ENCODE results near the gene ATP6V0A1.
"Not testable (repeated sequence)": the region's sequence is repeated elsewhere in the genome, so short reads cannot be mapped to it uniquely, and the experiment has no call there.

The ATP6V0A1 gene

DNA sequence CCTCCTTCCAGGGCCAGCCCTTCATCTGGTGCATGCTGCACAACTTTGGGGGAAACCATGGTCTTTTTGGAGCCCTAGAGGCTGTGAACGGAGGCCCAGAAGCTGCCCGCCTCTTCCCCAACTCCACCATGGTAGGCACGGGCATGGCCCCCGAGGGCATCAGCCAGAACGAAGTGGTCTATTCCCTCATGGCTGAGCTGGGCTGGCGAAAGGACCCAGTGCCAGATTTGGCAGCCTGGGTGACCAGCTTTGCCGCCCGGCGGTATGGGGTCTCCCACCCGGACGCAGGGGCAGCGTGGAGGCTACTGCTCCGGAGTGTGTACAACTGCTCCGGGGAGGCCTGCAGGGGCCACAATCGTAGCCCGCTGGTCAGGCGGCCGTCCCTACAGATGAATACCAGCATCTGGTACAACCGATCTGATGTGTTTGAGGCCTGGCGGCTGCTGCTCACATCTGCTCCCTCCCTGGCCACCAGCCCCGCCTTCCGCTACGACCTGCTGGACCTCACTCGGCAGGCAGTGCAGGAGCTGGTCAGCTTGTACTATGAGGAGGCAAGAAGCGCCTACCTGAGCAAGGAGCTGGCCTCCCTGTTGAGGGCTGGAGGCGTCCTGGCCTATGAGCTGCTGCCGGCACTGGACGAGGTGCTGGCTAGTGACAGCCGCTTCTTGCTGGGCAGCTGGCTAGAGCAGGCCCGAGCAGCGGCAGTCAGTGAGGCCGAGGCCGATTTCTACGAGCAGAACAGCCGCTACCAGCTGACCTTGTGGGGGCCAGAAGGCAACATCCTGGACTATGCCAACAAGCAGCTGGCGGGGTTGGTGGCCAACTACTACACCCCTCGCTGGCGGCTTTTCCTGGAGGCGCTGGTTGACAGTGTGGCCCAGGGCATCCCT lies 84.8 kb downstream of the ATP6V0A1 start:
- TF ChIP-seq, protein P1, sequence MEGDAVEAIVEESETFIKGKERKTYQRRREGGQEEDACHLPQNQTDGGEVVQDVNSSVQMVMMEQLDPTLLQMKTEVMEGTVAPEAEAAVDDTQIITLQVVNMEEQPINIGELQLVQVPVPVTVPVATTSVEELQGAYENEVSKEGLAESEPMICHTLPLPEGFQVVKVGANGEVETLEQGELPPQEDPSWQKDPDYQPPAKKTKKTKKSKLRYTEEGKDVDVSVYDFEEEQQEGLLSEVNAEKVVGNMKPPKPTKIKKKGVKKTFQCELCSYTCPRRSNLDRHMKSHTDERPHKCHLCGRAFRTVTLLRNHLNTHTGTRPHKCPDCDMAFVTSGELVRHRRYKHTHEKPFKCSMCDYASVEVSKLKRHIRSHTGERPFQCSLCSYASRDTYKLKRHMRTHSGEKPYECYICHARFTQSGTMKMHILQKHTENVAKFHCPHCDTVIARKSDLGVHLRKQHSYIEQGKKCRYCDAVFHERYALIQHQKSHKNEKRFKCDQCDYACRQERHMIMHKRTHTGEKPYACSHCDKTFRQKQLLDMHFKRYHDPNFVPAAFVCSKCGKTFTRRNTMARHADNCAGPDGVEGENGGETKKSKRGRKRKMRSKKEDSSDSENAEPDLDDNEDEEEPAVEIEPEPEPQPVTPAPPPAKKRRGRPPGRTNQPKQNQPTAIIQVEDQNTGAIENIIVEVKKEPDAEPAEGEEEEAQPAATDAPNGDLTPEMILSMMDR (IDR thresholded peaks at IDR 0.05; ENCODE audit: low read depth, low read length) = no peak
- TF ChIP-seq POLR2A (IDR thresholded peaks at IDR 0.05; ENCODE audit: extremely low read depth, insufficient read length) = no peak
- TF ChIP-seq, protein P2, sequence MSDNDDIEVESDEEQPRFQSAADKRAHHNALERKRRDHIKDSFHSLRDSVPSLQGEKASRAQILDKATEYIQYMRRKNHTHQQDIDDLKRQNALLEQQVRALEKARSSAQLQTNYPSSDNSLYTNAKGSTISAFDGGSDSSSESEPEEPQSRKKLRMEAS (IDR thresholded peaks at IDR 0.05; ENCODE audit: low read depth, low read length) = no peak
- TF ChIP-seq MYC (IDR thresholded peaks at IDR 0.05; ENCODE audit: low read depth, low read length) = no peak
- H3K4me3 ChIP-seq (ENCODE audit: low read depth, low read length) = no peak overlapping the region
- no peak for DNase-seq (ENCODE audit: low read depth)

DNA sequence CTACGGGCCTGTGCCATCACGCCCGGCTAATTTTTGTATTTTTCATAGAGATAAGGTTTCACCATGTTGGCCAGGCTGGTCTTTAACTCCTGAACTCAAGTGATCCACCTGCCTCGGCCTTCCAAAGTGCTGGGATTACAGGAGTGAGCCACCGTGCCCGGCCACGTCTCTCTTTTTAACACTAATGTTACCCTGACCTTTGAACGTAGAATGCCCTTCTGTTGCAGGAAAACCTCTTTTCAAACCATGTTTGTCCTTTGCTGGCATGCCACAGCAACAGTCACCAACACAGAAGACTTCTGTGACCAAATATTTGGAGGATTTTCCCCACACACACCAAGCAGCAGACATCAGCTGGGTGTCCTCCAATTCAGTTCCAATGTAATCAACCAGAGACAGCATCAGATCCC lies 86.2 kb downstream of the ATP6V0A1 start:
- TF ChIP-seq, protein P1 (IDR thresholded peaks at IDR 0.05; ENCODE audit: low read depth, low read length) = no peak
- TF ChIP-seq, protein P2 (IDR thresholded peaks at IDR 0.05; ENCODE audit: low read depth, low read length) = no peak
- TF ChIP-seq POLR2A (IDR thresholded peaks at IDR 0.05; ENCODE audit: extremely low read depth, insufficient read length) (no peak), MYC (IDR thresholded peaks at IDR 0.05; ENCODE audit: low read depth, low read length) (no peak)
- no peak overlapping the region for H3K4me3 ChIP-seq (ENCODE audit: low read depth, low read length)
- no peak for DNase-seq (ENCODE audit: low read depth)

DNA sequence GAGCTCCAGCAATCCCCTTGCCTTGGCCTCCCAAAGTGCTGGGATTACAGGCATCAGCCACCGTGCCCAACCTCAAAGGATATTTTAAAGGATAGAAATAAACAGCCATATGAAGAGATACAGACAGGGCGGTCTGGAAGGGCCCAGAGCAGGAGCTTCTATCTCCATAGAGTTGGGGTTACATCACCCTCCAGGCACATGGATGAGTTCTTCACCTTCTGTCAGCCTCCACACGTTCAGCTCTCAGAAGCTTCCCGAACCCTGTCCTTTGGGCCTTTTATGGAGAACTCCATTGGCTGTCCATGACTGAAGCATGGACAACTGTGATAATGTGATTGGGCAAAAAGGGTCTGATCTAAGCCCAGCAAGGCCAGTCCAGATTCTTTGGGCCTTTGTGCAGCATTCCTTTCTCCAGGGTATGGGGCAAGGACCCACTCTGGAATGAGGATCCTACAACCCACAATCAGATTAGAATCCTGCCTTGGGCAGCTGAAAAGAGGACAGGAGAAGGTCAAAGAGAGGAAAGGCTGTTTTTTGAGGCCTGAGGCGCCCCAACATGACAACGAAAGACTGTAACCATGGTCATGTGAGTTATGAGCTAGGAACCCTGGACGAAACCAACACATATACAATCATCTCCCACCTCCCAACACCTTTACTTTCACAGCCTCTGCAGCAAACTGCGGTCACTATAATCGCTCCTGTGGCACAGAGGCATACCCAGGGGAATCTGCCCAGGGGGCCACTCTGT lies 87.3 kb downstream of the ATP6V0A1 start:
- not testable (repeated sequence) for DNase-seq (ENCODE audit: low read depth); H3K4me3 ChIP-seq (ENCODE audit: low read depth, low read length)

DNA sequence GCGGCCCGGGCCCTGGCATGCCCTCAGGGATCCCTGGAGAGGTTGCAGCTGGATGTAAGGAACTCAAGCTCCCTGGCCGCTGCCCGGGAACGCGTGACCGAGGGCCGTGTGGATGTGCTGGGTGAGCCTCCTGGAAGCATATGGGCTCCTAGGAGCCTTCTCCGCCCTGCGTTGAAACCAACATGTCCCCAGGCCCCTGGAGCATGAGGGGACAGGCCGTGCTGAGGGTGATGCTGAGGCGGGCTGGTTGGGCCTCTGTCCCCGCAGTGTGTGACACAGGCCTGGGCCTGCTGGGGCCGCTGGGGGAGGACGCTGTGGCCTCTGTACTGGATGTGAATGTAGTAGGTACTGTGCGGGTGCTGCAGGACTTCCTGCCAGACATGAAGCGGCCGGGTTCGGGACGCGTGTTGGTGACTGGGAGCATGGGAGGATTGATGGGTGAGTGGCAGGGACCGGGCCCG lies 88.4 kb downstream of the ATP6V0A1 start:
- DNase-seq (ENCODE audit: low read depth) = no peak
- H3K4me3 ChIP-seq (ENCODE audit: low read depth, low read length) = no peak overlapping the region
- TF ChIP-seq, protein P1 (IDR thresholded peaks at IDR 0.05; ENCODE audit: low read depth, low read length) = no peak
- no peak for TF ChIP-seq POLR2A (IDR thresholded peaks at IDR 0.05; ENCODE audit: extremely low read depth, insufficient read length)
- TF ChIP-seq, protein P2 (IDR thresholded peaks at IDR 0.05; ENCODE audit: low read depth, low read length) = no peak
- TF ChIP-seq MYC (IDR thresholded peaks at IDR 0.05; ENCODE audit: low read depth, low read length) = no peak

DNA sequence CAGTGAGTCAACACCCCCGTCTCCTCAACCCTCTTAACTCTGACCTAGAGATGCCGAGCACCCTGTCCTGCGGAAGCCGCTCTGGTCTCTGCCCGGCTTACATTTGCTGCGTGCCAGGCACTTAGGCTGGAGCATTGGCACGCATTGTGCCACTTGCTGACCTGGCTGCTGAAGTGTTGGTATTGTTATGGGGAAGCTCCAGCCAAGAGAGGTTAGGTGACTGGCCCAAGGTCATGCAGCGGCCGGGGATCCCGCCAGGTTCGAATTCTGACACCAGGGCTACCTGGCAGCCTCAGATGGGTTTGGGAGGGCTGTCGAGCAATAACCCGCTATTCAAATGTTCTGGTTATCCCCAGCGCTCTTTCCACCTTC lies 89.0 kb downstream of the ATP6V0A1 start:
- DNase-seq (ENCODE audit: low read depth) = no peak
- TF ChIP-seq MYC (IDR thresholded peaks at IDR 0.05; ENCODE audit: low read depth, low read length) = no peak
- TF ChIP-seq POLR2A (IDR thresholded peaks at IDR 0.05; ENCODE audit: extremely low read depth, insufficient read length) = no peak
- H3K4me3 ChIP-seq (ENCODE audit: low read depth, low read length) = no peak overlapping the region

DNA sequence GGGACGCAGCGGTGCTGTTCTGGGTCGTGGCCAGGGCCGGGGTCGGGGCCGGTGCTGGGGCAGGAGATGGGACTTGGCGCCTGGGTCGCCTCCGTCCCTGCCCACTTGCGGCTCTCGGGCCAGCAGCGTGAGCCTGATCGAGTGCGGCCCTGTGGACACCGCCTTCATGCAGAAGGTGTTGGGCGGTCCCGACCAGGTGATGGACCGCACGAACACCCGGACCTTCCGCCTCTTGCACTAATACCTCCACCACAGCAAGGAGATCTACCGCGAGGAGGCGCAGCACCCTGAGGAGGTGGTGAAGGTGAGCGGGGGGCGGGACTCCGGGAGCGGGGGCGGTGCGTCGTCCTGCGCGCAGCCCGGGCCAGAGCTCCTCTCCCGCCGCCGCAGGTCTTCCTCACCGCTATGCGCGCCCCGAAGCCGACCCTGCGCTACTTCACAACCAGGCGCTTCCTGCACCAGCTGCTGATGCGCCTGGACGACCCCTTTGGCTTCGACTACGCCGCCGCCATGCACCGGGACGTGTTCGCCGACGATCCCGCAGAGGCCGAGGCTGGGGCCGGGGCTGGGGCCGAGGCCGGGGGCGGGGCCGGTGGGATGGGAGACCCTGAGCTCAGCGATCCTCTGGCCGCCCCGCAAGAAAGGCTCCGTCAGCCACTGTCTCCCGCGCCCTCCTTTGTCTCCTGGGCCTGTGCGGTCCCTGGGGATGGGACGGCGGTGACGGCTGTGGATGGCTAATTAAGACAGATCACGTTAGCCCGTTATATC lies 89.6 kb downstream of the ATP6V0A1 start:
- TF ChIP-seq, protein P1 (IDR thresholded peaks at IDR 0.05; ENCODE audit: low read depth, low read length) = no peak
- TF ChIP-seq POLR2A (IDR thresholded peaks at IDR 0.05; ENCODE audit: extremely low read depth, insufficient read length) (no peak), MYC (IDR thresholded peaks at IDR 0.05; ENCODE audit: low read depth, low read length) (no peak)
- TF ChIP-seq, protein P2 (IDR thresholded peaks at IDR 0.05; ENCODE audit: low read depth, low read length) = no peak
- no peak for DNase-seq (ENCODE audit: low read depth)
- H3K4me3 ChIP-seq (ENCODE audit: low read depth, low read length) = no peak overlapping the region

All from NB4 (cell line).